Pancreas (tissue), 10 donors: ENCODE data around the gene CHGA. TPM values are rescaled to one million over a fixed set of nuclear protein-coding genes. Genes with fewer than 3 reads are reported as not detected.

Source experiments
- ATAC-seq, 4 donors: fragments of 200-7000 bp; cut with Tn5 transposase; one replicate each; pipeline versions ENCODE4 v1.8.0 to v1.9.1; 2020; ENCODE audit warnings: mild to moderate bottlenecking in 4 of 4, moderate library complexity in 4 of 4
- DNase-seq, 6 donors: peaks; one replicate each; pipeline ENCODE4 v3.0.0-alpha.2; 2020
- FAIRE-seq: peaks from 2 replicates; lab custom pipeline; 2012; peaks lifted over from hg19 to GRCh38; lab: Jason Lieb, UNC
- H3K27ac ChIP-seq, 4 donors: fragments of 200-600 bp; sonication (generic); 1 replicate in 3 of 4; 2 replicates in 1 of 4; pipeline versions ENCODE4 v1.5.0 to v1.8.0; 2020
- H3K27me3 ChIP-seq, 4 donors: fragments of 200-600 bp; one replicate each; pipeline ENCODE4 v1.8.0; 2021
- H3K36me3 ChIP-seq, 3 donors: fragments of 200-600 bp; sonication (generic) in 1 of 3; one replicate each; pipeline versions ENCODE4 v1.5.0 to v1.8.0; 2020 to 2021
- H3K4me1 ChIP-seq, 3 donors: fragments of 200-600 bp; one replicate each; pipeline ENCODE4 v1.8.0; 2021
- H3K4me3 ChIP-seq, 4 donors: fragments of 200-600 bp; sonication (generic) in 2 of 4; one replicate each; pipeline versions ENCODE4 v1.5.0 to v1.8.0; 2020 to 2021
- H3K9me3 ChIP-seq, 4 donors: fragments of 200-600 bp; one replicate each; pipeline ENCODE4 v1.8.0; 2021
- WGBS, 2 donors: extraction: QIAGEN DNeasy Blood & Tissue Kit; methylation state at CpG; one replicate each; pipeline ENCODE4 v1.1.7; 2013; 5-methylcytosine and 5-hydroxymethylcytosine counted together
- intact Hi-C, 3 donors: fragments of 100-400 bp; cut with DNase I; formaldehyde crosslinking; loops; one replicate each; pipeline versions ENCODE4 v1.11.1 to v1.14.2; 2022
- polyA plus RNA-seq, 2 donors: library from polyadenylated mRNA; stranded (reverse); fragments of 200-250 nt; gene quantifications; one replicate each; pipeline ENCODE4 v1.2.3, GENCODE V29; 2013
- total RNA-seq, 6 donors: library from RNA; stranded (reverse); fragmentation: NEBNext Ultra II Directional in 4 of 6; extraction: Animal tissue kit (Norgen Biotek cat#: 25700) in 4 of 6; gene quantifications; one replicate each; pipeline versions ENCODE4 v1.2.1 to v1.2.4, GENCODE V29; 2021 to 2023
- TF ChIP-seq, protein P1 (sequence below), 4 donors: fragments of 200-600 bp; sonication (generic) in 3 of 4; IDR thresholded peaks; one replicate each; pipeline versions ENCODE4 v1.5.0 to v1.8.0; 2021; ENCODE audit warnings: antibody characterized with exemption in 4 of 4
- donor health status: healthy with polysubstance abuse.
- donor health status: DM: no; HTN: no; CAD: no; lungs with moderate emphysema.
- donor health status: DM: no; HTN: no; CAD: no.
- donor health status: control.
- donor health status: control.
- donor health status: Bipolar disorder and iron deficiency.
- donor health status: DM: yes; HTN: yes; CAD: no.
- donor health status: DM: no; HTN: no; CAD: no.
- donor health status: DM: no; HTN: no; CAD: no.
- donor health status: DM: yes; HTN: yes; CAD: no.

The CHGA gene
- total and polyA plus RNA-seq, 8 donors = 30.3 to 1,505 (median 112) TPM

DNA sequence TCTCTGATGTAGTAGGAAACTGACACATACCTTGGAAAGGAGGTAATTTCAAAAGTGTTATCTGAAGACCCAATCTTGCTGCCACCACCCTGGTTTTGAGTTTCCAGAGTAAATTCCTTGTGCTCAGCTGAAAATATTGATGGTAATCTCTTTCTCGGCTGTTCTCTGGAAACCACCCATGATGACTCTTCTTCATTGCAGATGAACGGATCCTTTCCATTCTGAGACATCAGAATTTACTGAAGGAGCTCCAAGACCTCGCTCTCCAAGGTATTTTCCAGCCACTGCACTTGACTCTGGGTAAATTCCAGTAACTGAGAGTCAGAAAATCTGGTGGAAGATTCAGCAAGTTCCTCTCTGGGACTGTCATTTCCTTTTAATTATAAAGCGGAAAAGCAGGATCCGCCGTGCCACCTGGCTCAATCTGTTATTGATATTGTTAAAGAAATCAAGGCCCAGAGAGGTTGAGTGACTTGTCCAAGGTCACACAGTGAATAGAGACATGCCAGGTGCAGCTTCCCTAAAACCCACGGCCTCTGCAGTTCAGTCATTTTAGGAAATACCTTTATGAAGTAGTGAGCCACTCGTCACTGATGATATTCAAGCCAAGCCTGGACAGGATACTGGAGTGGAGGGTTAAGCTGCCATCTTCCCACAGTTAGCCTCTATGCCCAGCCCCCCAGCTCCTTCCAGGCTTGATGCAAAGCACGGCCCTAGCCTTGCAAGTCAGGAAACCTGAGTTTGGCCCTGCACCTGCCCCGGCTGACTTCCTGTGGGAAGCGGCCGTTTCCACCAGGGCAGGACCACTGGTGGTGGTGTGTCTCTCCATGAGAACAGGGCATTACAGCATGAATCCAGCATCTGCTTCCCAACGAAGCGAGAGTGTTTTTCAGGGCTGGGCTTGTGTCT is 4.7 kb downstream of the CHGA start:
- TF ChIP-seq, protein P1, sequence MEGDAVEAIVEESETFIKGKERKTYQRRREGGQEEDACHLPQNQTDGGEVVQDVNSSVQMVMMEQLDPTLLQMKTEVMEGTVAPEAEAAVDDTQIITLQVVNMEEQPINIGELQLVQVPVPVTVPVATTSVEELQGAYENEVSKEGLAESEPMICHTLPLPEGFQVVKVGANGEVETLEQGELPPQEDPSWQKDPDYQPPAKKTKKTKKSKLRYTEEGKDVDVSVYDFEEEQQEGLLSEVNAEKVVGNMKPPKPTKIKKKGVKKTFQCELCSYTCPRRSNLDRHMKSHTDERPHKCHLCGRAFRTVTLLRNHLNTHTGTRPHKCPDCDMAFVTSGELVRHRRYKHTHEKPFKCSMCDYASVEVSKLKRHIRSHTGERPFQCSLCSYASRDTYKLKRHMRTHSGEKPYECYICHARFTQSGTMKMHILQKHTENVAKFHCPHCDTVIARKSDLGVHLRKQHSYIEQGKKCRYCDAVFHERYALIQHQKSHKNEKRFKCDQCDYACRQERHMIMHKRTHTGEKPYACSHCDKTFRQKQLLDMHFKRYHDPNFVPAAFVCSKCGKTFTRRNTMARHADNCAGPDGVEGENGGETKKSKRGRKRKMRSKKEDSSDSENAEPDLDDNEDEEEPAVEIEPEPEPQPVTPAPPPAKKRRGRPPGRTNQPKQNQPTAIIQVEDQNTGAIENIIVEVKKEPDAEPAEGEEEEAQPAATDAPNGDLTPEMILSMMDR (IDR thresholded peaks at IDR 0.05) = no peak
- ATAC-seq (no peak), DNase-seq (peak in 1 of 6 donors; percentile 25), FAIRE-seq (no peak)
- H3K4me1 ChIP-seq = no peaks in the 10 kb centered on the region
- 61 to 65% methylated on average over 14 of the region's 14 CpGs for WGBS, 2 donors
- intact Hi-C loops = no loop called here
- no peaks in the 10 kb centered on the region for H3K9me3 ChIP-seq
- no peak overlapping the region for H3K27ac ChIP-seq
- no peaks in the 10 kb centered on the region for H3K36me3 ChIP-seq
- peaks cover 0 to 4% (median 0%) of the 10 kb centered on the region in 4 donors for H3K27me3 ChIP-seq
- H3K4me3 ChIP-seq = no peak overlapping the region

DNA sequence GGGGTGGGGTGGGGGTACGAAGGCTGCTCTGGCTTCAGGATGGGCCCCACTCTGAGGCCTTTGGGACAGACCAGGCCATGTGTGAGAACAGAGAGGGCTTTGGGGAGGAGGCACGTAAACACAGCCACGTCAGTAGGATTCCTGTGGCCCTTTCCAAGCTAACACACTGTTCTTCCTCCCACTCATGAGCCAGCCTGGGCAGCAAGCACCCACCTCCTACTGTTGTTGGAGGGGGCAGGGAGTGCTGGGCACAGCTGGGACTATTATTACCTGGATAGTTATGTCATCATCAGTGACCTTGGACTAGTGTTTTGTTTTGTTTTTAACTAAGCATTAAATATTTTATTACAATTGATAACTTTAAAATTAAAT is 5.3 kb downstream of the CHGA start:
- Histone ChIP-seq H3K27ac (no peak overlapping the region), H3K36me3 (no peaks in the 10 kb centered on the region), H3K4me3 (no peak overlapping the region), H3K9me3 (no peaks in the 10 kb centered on the region), H3K4me1 (no peaks in the 10 kb centered on the region), H3K27me3 (no peaks in the 10 kb centered on the region)
- FAIRE-seq (no peak), DNase-seq (no peak), ATAC-seq (no peak)
- intact Hi-C loops = no loop called here
- 70 to 71% methylated on average over 3 of the region's 3 CpGs for WGBS, 2 donors
- TF ChIP-seq, protein P1 (IDR thresholded peaks at IDR 0.05) = no peak

DNA sequence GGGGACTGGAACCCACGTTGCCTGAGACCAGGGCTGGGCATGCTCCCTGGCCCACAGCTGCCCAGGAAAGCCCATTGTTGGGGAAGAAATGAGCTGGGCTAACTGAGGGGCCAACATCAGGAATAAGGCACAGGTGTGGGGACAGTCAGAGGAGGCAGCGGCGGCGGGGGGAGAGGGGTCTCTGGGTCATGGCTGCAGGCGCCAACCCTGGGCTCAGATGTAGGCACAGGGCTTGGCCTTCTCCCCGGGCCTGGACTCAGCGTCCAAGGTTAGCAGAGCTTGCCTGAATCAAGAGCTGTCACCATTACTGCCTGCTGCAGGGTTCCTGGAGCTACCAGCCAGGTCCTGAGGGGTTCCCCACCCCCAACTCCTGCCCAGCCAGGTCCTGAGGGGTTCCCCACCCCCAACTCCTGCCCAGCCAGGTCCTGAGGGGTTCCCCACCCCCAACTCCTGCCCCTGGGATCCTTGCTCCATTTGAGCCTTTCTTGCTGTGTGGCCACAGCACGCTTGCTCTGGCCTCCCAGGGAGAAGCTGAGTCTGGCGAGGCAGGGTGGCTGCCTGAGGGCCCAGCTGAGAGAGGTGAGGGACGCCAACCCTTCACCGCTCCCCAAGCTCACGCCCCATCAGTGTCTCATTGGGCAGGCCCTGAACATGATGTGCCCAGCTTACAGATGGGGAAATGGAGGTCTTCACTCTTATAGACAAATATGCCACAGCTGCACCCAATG is 6.2 kb downstream of the CHGA start:
- no peaks in the 10 kb centered on the region for H3K36me3 ChIP-seq
- H3K9me3 ChIP-seq = no peaks in the 10 kb centered on the region
- H3K27ac ChIP-seq = no peak overlapping the region
- H3K4me1 ChIP-seq = no peaks in the 10 kb centered on the region
- no peak overlapping the region for H3K4me3 ChIP-seq
- FAIRE-seq (no peak), ATAC-seq (no peak), DNase-seq (peak in 1 of 6 donors; percentile 61)
- intact Hi-C loops = no loop called here
- TF ChIP-seq, protein P1 (IDR thresholded peaks at IDR 0.05) = no peak
- no peaks in the 10 kb centered on the region for H3K27me3 ChIP-seq
- 76 to 80% methylated on average over 12 of the region's 12 CpGs for WGBS, 2 donors

DNA sequence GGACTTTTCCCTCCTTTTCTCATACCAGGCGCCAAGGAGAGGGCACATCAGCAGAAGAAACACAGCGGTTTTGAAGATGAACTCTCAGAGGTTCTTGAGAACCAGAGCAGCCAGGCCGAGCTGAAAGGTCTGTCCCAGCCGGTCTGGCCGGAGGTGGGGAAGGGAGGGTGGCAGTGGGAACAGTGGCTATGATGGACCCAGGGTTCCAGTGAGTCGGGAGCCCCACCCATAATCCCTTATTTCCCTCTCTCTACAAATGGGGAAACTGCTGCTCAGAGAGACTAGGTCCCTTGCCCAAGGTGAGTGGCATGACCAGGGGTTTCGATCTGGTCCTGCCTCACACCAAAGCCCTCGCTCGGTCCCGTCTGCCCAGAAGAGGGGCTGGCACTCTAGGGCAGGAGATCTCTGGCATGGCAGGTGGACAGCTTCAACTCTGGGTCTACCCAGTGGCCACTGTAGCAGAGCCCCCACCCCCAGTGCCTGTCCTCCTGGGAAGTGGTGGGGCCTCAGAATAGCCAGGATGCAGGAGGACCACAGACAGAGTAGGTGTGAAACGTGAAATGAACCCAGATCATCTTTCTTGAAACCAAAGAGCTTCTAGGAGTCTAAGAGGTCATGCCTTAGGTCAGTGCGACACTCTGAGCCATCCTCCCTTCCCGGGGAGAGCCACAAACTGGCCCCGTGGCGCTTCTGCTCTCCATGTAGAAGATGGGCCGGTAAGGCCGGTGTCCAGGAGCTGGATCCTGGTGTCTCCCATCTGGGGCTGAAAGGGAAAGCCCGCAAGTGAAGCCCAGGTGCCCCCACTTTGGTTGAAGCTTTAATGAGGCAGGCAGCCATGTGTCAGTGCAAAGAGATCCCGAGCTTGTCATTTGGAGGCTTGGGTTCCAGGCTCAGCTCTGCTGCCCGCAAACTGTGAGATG is 7.0 kb downstream of the CHGA start:
- ATAC-seq (no peak), FAIRE-seq (no peak), DNase-seq (peak in 1 of 6 donors; percentile 43)
- intact Hi-C loops = no loop called here
- Histone ChIP-seq H3K27ac (no peak overlapping the region), H3K27me3 (no peaks in the 10 kb centered on the region), H3K36me3 (no peaks in the 10 kb centered on the region), H3K9me3 (no peaks in the 10 kb centered on the region), H3K4me3 (no peak overlapping the region), H3K4me1 (no peaks in the 10 kb centered on the region)
- 84 to 88% methylated on average over 20 of the region's 20 CpGs for WGBS, 2 donors
- TF ChIP-seq, protein P1 (IDR thresholded peaks at IDR 0.05) = no peak
